Lower lobe of right lung (tissue), 2 donors: ENCODE results near the gene CLASP2. TPM values are rescaled to one million over a fixed set of nuclear protein-coding genes. Genes with fewer than 3 reads are reported as not detected.

Experiments used
- ATAC-seq, 2 donors: fragments of 200-7000 bp; cut with Tn5 transposase; one replicate each; pipeline ENCODE4 v1.9.1; 2020 to 2022; ENCODE audit warnings: mild to moderate bottlenecking in 2 of 2, moderate library complexity in 2 of 2
- DNase-seq: peaks from one replicate; pipeline ENCODE4 v3.0.0-alpha.2; 2020
- H3K27ac ChIP-seq: fragments of 200-600 bp; one replicate; pipeline ENCODE4 v1.8.0; 2022
- H3K27me3 ChIP-seq: fragments of 200-600 bp; one replicate; pipeline ENCODE4 v1.8.0; 2022; ENCODE audit warnings: low read depth
- H3K36me3 ChIP-seq: fragments of 200-600 bp; one replicate; pipeline ENCODE4 v1.8.0; 2022; ENCODE audit warnings: mild to moderate bottlenecking
- H3K4me1 ChIP-seq: fragments of 200-600 bp; one replicate; pipeline ENCODE4 v1.8.0; 2022
- H3K4me3 ChIP-seq: fragments of 200-600 bp; one replicate; pipeline ENCODE4 v1.8.0; 2022; ENCODE audit warnings: mild to moderate bottlenecking
- H3K9me3 ChIP-seq: fragments of 200-600 bp; one replicate; pipeline ENCODE4 v1.8.0; 2022
- CTCF ChIP-seq: fragments of 200-600 bp; IDR thresholded peaks from one replicate; pipeline ENCODE4 v1.8.0; 2022; ENCODE audit warnings: antibody characterized with exemption, mild to moderate bottlenecking
- intact Hi-C: fragments of 100-400 bp; cut with DNase I; formaldehyde crosslinking; loops from one replicate; pipeline ENCODE4 v1.11.0; 2022
- total RNA-seq: library from RNA; stranded (reverse); fragmentation: NEBNext Ultra II Directional; extraction: Animal tissue kit (Norgen Biotek cat#: 25700); gene quantifications from one replicate; pipeline ENCODE4 v1.2.1, GENCODE V29; 2021
- donor health status: DM: no; HTN: yes; CAD: no; lungs with severe emphysema.

Gene CLASP2
- total RNA-seq, 1 donor from 2014 or later = 64.3 TPM

GRCh38 chr3:33711100-33711499 lies 7.0 kb downstream of the CLASP2 start:
- Histone ChIP-seq H3K4me1 (peaks cover 5% of the 10 kb centered on the region), H3K36me3 (no peaks in the 10 kb centered on the region), H3K4me3 (no peak overlapping the region), H3K27ac (no peak overlapping the region), H3K9me3 (no peaks in the 10 kb centered on the region), H3K27me3 (no peaks in the 10 kb centered on the region)
- intact Hi-C loops = no loop called here
- DNase-seq (no peak), ATAC-seq (no peak)
- TF ChIP-seq CTCF = no peak

GRCh38 chr3:33706056-33706455 lies 12.0 kb downstream of the CLASP2 start:
- intact Hi-C loops = no loop called here
- no peak for TF ChIP-seq CTCF
- Histone ChIP-seq H3K27ac (no peak overlapping the region), H3K9me3 (peaks cover 16% of the 10 kb centered on the region), H3K4me3 (no peak overlapping the region), H3K36me3 (no peaks in the 10 kb centered on the region), H3K4me1 (no peaks in the 10 kb centered on the region), H3K27me3 (no peaks in the 10 kb centered on the region)
- DNase-seq (no peak), ATAC-seq (no peak)

- DNase-seq (no peak), ATAC-seq (no peak)
- no peaks in the 10 kb centered on the region for H3K27me3 ChIP-seq
- TF ChIP-seq CTCF = no peak
- H3K4me3 ChIP-seq = no peak overlapping the region
- H3K9me3 ChIP-seq = peaks cover 16% of the 10 kb centered on the region
- H3K4me1 ChIP-seq = no peaks in the 10 kb centered on the region
- no peaks in the 10 kb centered on the region for H3K36me3 ChIP-seq
- intact Hi-C loops = no loop called here
- no peak overlapping the region for H3K27ac ChIP-seq
Measured at GRCh38 chr3:33704891-33705290, 13.2 kb downstream of the CLASP2 start.

GRCh38 chr3:33699275-33699674 lies 18.8 kb downstream of the CLASP2 start:
- Histone ChIP-seq H3K27ac (no peak overlapping the region), H3K4me3 (no peak overlapping the region), H3K36me3 (no peaks in the 10 kb centered on the region), H3K27me3 (no peaks in the 10 kb centered on the region), H3K9me3 (peaks cover 12% of the 10 kb centered on the region), H3K4me1 (no peaks in the 10 kb centered on the region)
- TF ChIP-seq CTCF = no peak
- ATAC-seq (no peak), DNase-seq (no peak)
- intact Hi-C loops = no loop called here

GRCh38 chr3:33694944-33695343 lies 23.1 kb downstream of the CLASP2 start:
- Histone ChIP-seq H3K9me3 (no peaks in the 10 kb centered on the region), H3K27ac (no peak overlapping the region), H3K27me3 (no peaks in the 10 kb centered on the region), H3K4me3 (no peak overlapping the region), H3K36me3 (no peaks in the 10 kb centered on the region), H3K4me1 (no peaks in the 10 kb centered on the region)
- intact Hi-C loops = no loop called here
- no peak for DNase-seq
- TF ChIP-seq CTCF = no peak
- ATAC-seq = no peak

- Histone ChIP-seq H3K4me1 (no peaks in the 10 kb centered on the region), H3K4me3 (no peak overlapping the region), H3K27ac (no peak overlapping the region), H3K27me3 (no peaks in the 10 kb centered on the region), H3K36me3 (peaks cover 12% of the 10 kb centered on the region), H3K9me3 (no peaks in the 10 kb centered on the region)
- no peak for TF ChIP-seq CTCF
- intact Hi-C loops = no loop called here
- DNase-seq (no peak), ATAC-seq (no peak)
Measured at GRCh38 chr3:33690341-33690740, 27.7 kb downstream of the CLASP2 start.
